Stimulated activated naive CD8-positive, alpha-beta T cell treated with anti-CD3 and anti-CD28 coated beads, Interleukin-15, amount 100 ng/mL, for 72 hours (primary cell): ENCODE results near the gene ZBP1.

Experiments used
- ATAC-seq: fragments of 150-1000 bp; cut with Tn5 transposase; 2 replicates; pipeline ENCODE4 v1.10.0; 2021; ENCODE audit warnings: mild to moderate bottlenecking, moderate library complexity
- DNase-seq, 2 donors: peaks; one replicate each; pipeline ENCODE4 v3.0.0; 2021 to 2022
- H3K27ac Mint-ChIP-seq, 2 donors: one replicate each; pipeline ENCODE4 v1.8.0; 2022; ENCODE audit warnings: mild to moderate bottlenecking in 2 of 2, mixed read lengths in 2 of 2, moderate library complexity in 2 of 2
- H3K27me3 Mint-ChIP-seq: one replicate; pipeline ENCODE4 v1.8.0; 2022; ENCODE audit warnings: mixed read lengths
- H3K4me1 Mint-ChIP-seq: one replicate; pipeline ENCODE4 v1.8.0; 2022; ENCODE audit warnings: mild to moderate bottlenecking, mixed read lengths
- H3K4me3 Mint-ChIP-seq, 2 donors: one replicate each; pipeline ENCODE4 v1.8.0; 2022; ENCODE audit warnings: mild to moderate bottlenecking in 2 of 2, mixed read lengths in 2 of 2, moderate library complexity in 1 of 2
- H3K9me3 Mint-ChIP-seq, 2 donors: one replicate each; pipeline ENCODE4 v1.8.0; 2022; ENCODE audit warnings: mixed read lengths in 2 of 2

ZBP1 gene

GRCh38 chr20:57591289-57592229 is 28.7 kb downstream of the ZBP1 start:
- Mint-ChIP-seq H3K9me3 (no peaks in the 10 kb centered on the region), H3K27me3 (peaks cover 9% of the 10 kb centered on the region), H3K4me1 (peaks cover 9% of the 10 kb centered on the region), H3K27ac (no peak overlapping the region), H3K4me3 (no peak overlapping the region)
- ATAC-seq: no peak
- no peak for DNase-seq

- Mint-ChIP-seq H3K4me3 (no peak overlapping the region), H3K27ac (no peak overlapping the region), H3K4me1 (peaks cover 2% of the 10 kb centered on the region), H3K27me3 (peaks cover 13% of the 10 kb centered on the region), H3K9me3 (no peaks in the 10 kb centered on the region)
- DNase-seq (no peak), ATAC-seq (no peak)
Measured at GRCh38 chr20:57590485-57591288, 29.5 kb downstream of the ZBP1 start.

GRCh38 chr20:57589728-57590484 is 30.3 kb downstream of the ZBP1 start:
- peak overlapping the region in 1 of 2 donors; percentile 60 for H3K27ac Mint-ChIP-seq
- H3K27me3 Mint-ChIP-seq: peaks cover 21% of the 10 kb centered on the region
- H3K9me3 Mint-ChIP-seq: no peaks in the 10 kb centered on the region
- ATAC-seq (no peak), DNase-seq (no peak)
- no peak overlapping the region for H3K4me3 Mint-ChIP-seq
- no peaks in the 10 kb centered on the region for H3K4me1 Mint-ChIP-seq

GRCh38 chr20:57589123-57589727 is 31.0 kb downstream of the ZBP1 start:
- H3K9me3 Mint-ChIP-seq: no peaks in the 10 kb centered on the region
- H3K4me1 Mint-ChIP-seq: no peaks in the 10 kb centered on the region
- H3K27ac Mint-ChIP-seq: no peak overlapping the region
- H3K27me3 Mint-ChIP-seq: peaks cover 28% of the 10 kb centered on the region
- ATAC-seq (no peak), DNase-seq (no peak)
- no peak overlapping the region for H3K4me3 Mint-ChIP-seq

- H3K4me3 Mint-ChIP-seq: no peak overlapping the region
- no peaks in the 10 kb centered on the region for H3K9me3 Mint-ChIP-seq
- no peak for DNase-seq
- no peak for ATAC-seq
- peaks cover 31% of the 10 kb centered on the region for H3K27me3 Mint-ChIP-seq
- no peaks in the 10 kb centered on the region for H3K4me1 Mint-ChIP-seq
- H3K27ac Mint-ChIP-seq: peak overlapping the region in 1 of 2 donors; percentile 8
Measured at GRCh38 chr20:57588596-57588995, 31.6 kb downstream of the ZBP1 start.

GRCh38 chr20:57587989-57588377 is 32.2 kb downstream of the ZBP1 start:
- no peak overlapping the region for H3K4me3 Mint-ChIP-seq
- H3K9me3 Mint-ChIP-seq: no peaks in the 10 kb centered on the region
- H3K27me3 Mint-ChIP-seq: peaks cover 32% of the 10 kb centered on the region
- no peaks in the 10 kb centered on the region for H3K4me1 Mint-ChIP-seq
- no peak for ATAC-seq
- no peak for DNase-seq
- H3K27ac Mint-ChIP-seq: no peak overlapping the region

- no peaks in the 10 kb centered on the region for H3K9me3 Mint-ChIP-seq
- peaks cover 37% of the 10 kb centered on the region for H3K27me3 Mint-ChIP-seq
- no peak overlapping the region for H3K27ac Mint-ChIP-seq
- H3K4me1 Mint-ChIP-seq: no peaks in the 10 kb centered on the region
- DNase-seq (no peak), ATAC-seq (no peak)
- H3K4me3 Mint-ChIP-seq: no peak overlapping the region
Measured at GRCh38 chr20:57587278-57587988, 32.8 kb downstream of the ZBP1 start.

GRCh38 chr20:57586943-57587277 is 33.3 kb downstream of the ZBP1 start:
- Mint-ChIP-seq H3K9me3 (no peaks in the 10 kb centered on the region), H3K4me3 (no peak overlapping the region), H3K4me1 (no peaks in the 10 kb centered on the region), H3K27me3 (peaks cover 42% of the 10 kb centered on the region), H3K27ac (no peak overlapping the region)
- no peak for DNase-seq
- no peak for ATAC-seq

GRCh38 chr20:57586370-57586793 is 33.8 kb downstream of the ZBP1 start:
- no peaks in the 10 kb centered on the region for H3K4me1 Mint-ChIP-seq
- no peak overlapping the region for H3K27ac Mint-ChIP-seq
- H3K4me3 Mint-ChIP-seq: no peak overlapping the region
- peaks cover 48% of the 10 kb centered on the region for H3K27me3 Mint-ChIP-seq
- ATAC-seq (no peak), DNase-seq (no peak)
- H3K9me3 Mint-ChIP-seq: no peaks in the 10 kb centered on the region

GRCh38 chr20:57585466-57586213 is 34.6 kb downstream of the ZBP1 start:
- ATAC-seq (no peak), DNase-seq (no peak)
- no peaks in the 10 kb centered on the region for H3K9me3 Mint-ChIP-seq
- H3K27ac Mint-ChIP-seq: no peak overlapping the region
- H3K27me3 Mint-ChIP-seq: peaks cover 55% of the 10 kb centered on the region
- H3K4me3 Mint-ChIP-seq: no peak overlapping the region
- H3K4me1 Mint-ChIP-seq: no peaks in the 10 kb centered on the region

- ATAC-seq: no peak
- Mint-ChIP-seq H3K4me3 (no peak overlapping the region), H3K4me1 (no peaks in the 10 kb centered on the region), H3K9me3 (no peaks in the 10 kb centered on the region), H3K27ac (no peak overlapping the region), H3K27me3 (peaks cover 62% of the 10 kb centered on the region)
- DNase-seq: no peak
Measured at GRCh38 chr20:57584768-57585461, 35.3 kb downstream of the ZBP1 start.

- Mint-ChIP-seq H3K27me3 (peaks cover 69% of the 10 kb centered on the region), H3K9me3 (no peaks in the 10 kb centered on the region), H3K4me3 (no peak overlapping the region), H3K27ac (no peak overlapping the region), H3K4me1 (no peaks in the 10 kb centered on the region)
- ATAC-seq: no peak
- no peak for DNase-seq
Measured at GRCh38 chr20:57583289-57584257, 36.7 kb downstream of the ZBP1 start.
